ENCODE data around the gene COG7.

The COG7 gene

DNA sequence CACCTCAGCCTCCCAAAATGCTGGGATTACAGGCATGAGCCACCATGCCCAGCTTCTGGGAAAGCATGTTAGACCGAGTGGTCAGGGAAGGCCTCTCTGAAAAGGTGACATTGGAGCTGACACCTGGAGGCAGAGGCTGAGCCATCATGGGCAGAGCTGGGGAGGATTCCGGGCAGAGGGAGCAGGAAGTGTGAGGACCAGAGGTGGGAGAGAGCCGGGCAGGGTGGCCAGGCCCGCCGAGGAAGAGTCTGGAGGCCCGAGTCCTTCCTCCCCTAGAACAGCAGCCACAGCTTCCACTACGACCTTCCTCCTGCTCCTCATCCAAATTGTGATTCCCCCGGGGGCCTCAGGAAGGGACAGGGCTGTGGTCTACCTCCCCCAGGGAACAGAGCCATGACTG is 74.7 kb downstream of the COG7 start (continued):
- TF ChIP-seq MZF1 (tag by site-specific recombination; IDR thresholded peaks at IDR 0.05; ENCODE audit: borderline replicate concordance) = no peak
- no peak for TF ChIP-seq ZNF23 (tag by site-specific recombination; IDR thresholded peaks at IDR 0.05; ENCODE audit: borderline replicate concordance)
- TF ChIP-seq, protein P1, sequence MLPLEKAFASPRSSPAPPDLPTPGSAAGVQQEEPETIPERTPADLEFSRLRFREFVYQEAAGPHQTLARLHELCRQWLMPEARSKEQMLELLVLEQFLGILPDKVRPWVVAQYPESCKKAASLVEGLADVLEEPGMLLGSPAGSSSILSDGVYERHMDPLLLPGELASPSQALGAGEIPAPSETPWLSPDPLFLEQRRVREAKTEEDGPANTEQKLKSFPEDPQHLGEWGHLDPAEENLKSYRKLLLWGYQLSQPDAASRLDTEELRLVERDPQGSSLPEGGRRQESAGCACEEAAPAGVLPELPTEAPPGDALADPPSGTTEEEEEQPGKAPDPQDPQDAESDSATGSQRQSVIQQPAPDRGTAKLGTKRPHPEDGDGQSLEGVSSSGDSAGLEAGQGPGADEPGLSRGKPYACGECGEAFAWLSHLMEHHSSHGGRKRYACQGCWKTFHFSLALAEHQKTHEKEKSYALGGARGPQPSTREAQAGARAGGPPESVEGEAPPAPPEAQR (tag by site-specific recombination; IDR thresholded peaks at IDR 0.05) = no peak
- no peak for TF ChIP-seq ZNF623 (tag by site-specific recombination; IDR thresholded peaks at IDR 0.05)
- no peak for TF ChIP-seq ZNF621 (tag by site-specific recombination; IDR thresholded peaks at IDR 0.05)
- no peak for TF ChIP-seq ZNF830 (tag by site-specific recombination; IDR thresholded peaks at IDR 0.05; ENCODE audit: low read depth)
- no peak for TF ChIP-seq ZNF600 (tag by site-specific recombination; IDR thresholded peaks at IDR 0.05)

DNA sequence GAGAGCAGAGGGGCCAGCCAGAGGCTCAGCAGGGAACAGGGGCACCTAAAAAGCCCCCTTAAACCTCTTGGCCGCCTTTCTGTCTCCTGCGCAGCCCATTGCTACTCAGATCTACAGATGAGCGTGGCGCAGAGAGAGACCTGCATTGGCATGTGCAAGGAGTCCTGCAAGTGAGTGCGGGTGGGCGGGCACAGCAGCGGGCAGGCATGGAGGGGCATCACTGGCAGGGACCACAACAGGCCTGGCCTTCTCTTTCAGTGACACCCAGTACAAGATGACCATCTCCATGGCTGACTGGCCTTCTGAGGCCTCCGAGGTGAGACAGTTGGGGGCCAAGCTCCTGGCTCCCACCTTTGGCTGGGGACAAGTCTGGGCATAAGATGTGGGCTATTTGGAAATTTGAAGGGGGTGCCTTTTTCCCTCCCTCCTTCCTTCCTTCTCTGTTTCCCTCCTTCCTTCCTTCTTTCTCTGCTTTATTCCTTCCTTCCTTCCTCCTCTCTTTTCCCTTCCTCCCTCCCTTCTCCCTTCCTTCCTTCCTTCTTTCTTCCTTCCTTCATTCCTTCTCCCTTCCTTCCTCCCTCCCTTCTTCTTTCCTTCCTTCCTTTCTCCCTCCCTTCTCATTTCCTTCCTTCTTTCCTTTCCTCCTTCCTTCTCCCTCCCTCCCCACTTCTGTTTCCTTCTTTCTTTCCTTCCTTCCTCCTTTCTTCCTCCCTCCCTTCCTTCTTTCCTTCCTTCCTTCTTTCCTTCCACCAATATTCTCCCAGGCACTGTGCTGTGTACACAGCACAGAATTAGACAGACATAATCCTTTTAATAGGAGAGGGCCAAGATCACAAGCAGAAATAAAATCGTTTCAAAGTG is 75.7 kb downstream of the COG7 start:
- POLR2A ChIA-PET = no interaction called here
- CTCF ChIA-PET = interaction anchor here (1.2 kb wide), 1 partner anchor 58 kb away, joined by 4 read pairs; no protein-coding TSS in a partner anchor
- TF ChIP-seq ZNF274 (IDR thresholded peaks at IDR 0.05; ENCODE audit: low read length) (no peak), ZNF274 (tag by site-specific recombination; IDR thresholded peaks at IDR 0.05; ENCODE audit: borderline replicate concordance) (no peak), ZNF157 (tag by site-specific recombination; IDR thresholded peaks at IDR 0.05) (no peak), REPIN1 (tag by site-specific recombination; IDR thresholded peaks at IDR 0.05; ENCODE audit: low read depth) (no peak), BCL11B (tag by site-specific recombination; IDR thresholded peaks at IDR 0.05; ENCODE audit: low read depth) (no peak), ZNF704 (tag by site-specific recombination; IDR thresholded peaks at IDR 0.05) (no peak), RBAK (tag by site-specific recombination; IDR thresholded peaks at IDR 0.05) (no peak), SALL2 (tag by site-specific recombination; IDR thresholded peaks at IDR 0.05; ENCODE audit: borderline replicate concordance) (no peak), ZNF585B (tag by site-specific recombination; IDR thresholded peaks at IDR 0.05) (no peak), MYNN (tag by site-specific recombination; IDR thresholded peaks at IDR 0.05; ENCODE audit: borderline replicate concordance) (no peak), ZNF366 (tag by site-specific recombination; conservative IDR thresholded peaks at IDR 0.05) (peak; percentile 97), ZNF174 (tag by site-specific recombination; IDR thresholded peaks at IDR 0.05) (no peak), ZNF670 (tag by site-specific recombination; IDR thresholded peaks at IDR 0.05; ENCODE audit: low read depth) (no peak), TCF7L2 (IDR thresholded peaks at IDR 0.05; ENCODE audit: borderline replicate concordance, low read depth, low read length) (no peak), TRIM28 (IDR thresholded peaks at IDR 0.05; ENCODE audit: borderline replicate concordance, low read length) (no peak), ZNF133 (tag by site-specific recombination; IDR thresholded peaks at IDR 0.05) (no peak), PRDM10 (tag by site-specific recombination; IDR thresholded peaks at IDR 0.05) (peak; percentile 73)
- TF ChIP-seq, protein P2, sequence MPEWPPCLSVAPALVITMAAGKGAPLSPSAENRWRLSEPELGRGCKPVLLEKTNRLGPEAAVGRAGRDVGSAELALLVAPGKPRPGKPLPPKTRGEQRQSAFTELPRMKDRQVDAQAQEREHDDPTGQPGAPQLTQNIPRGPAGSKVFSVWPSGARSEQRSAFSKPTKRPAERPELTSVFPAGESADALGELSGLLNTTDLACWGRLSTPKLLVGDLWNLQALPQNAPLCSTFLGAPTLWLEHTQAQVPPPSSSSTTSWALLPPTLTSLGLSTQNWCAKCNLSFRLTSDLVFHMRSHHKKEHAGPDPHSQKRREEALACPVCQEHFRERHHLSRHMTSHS (tag by site-specific recombination; IDR thresholded peaks at IDR 0.05) = no peak
- no peaks in the 10 kb centered on the region for H3K36me3 ChIP-seq (ENCODE audit: control insufficient read depth in 2 of 2, insufficient read depth in 1 of 2, low read length in 2 of 2)
- no peaks in the 10 kb centered on the region for H3K9me3 ChIP-seq (ENCODE audit: control insufficient read depth, insufficient read depth, low read depth, low read length)
- H3K27ac ChIP-seq (ENCODE audit: extremely low read depth, low read depth, low read length) = no peak overlapping the region
- no peaks in the 10 kb centered on the region for H3K4me1 ChIP-seq (ENCODE audit: control insufficient read depth, insufficient read depth, low read length)
- H3K4me3 ChIP-seq (ENCODE audit: low read depth, low read length) = no peak overlapping the region
